Peyer's patch (tissue), 4 donors: ENCODE measurements around the gene RILPL1. TPM values are rescaled to one million over a fixed set of nuclear protein-coding genes. Genes with fewer than 3 reads are reported as not detected.

ENCODE experiments used
- DNase-seq, 3 donors: peaks; one replicate each; pipeline ENCODE4 v3.0.0-alpha.2; 2017 to 2019
- H3K27ac ChIP-seq, 4 donors: fragments of 200-600 bp; sonication (generic); one replicate each; pipeline ENCODE4 v1.5.1; 2016 to 2019
- H3K27me3 ChIP-seq, 2 donors: fragments of 200-600 bp; sonication (generic); one replicate each; pipeline ENCODE4 v1.5.1; 2019
- H3K36me3 ChIP-seq, 3 donors: fragments of 200-600 bp; sonication (generic); one replicate each; pipeline ENCODE4 v1.5.1; 2016 to 2019
- H3K4me1 ChIP-seq, 4 donors: fragments of 200-600 bp; sonication (generic); one replicate each; pipeline ENCODE4 v1.5.1; 2016 to 2019
- H3K4me3 ChIP-seq, 4 donors: fragments of 200-600 bp; sonication (generic); 1 replicate in 3 of 4; 2 replicates in 1 of 4; pipeline ENCODE4 v1.5.1; 2016 to 2019; ENCODE audit warnings: mild to moderate bottlenecking in 1 of 4
- H3K9me3 ChIP-seq, 4 donors: fragments of 200-600 bp; sonication (generic); one replicate each; pipeline ENCODE4 v1.5.1; 2016 to 2019; ENCODE audit warnings: mild to moderate bottlenecking in 1 of 4
- CTCF ChIP-seq, 6 experiments: fragments of 450-650 bp in 4 of 6; fragments of 200-600 bp in 2 of 6; sonication (generic) in 1 of 6; IDR thresholded peaks; one replicate each; pipeline ENCODE4 v1.5.1; 2017 to 2019; ENCODE audit warnings: antibody characterized with exemption in 6 of 6, mild to moderate bottlenecking in 3 of 6, moderate library complexity in 1 of 6
- POLR2A ChIP-seq, 2 donors: fragments of 450-650 bp; IDR thresholded peaks; one replicate each; pipeline ENCODE4 v1.5.1; 2017; ENCODE audit warnings: antibody characterized with exemption in 2 of 2, mild to moderate bottlenecking in 2 of 2, moderate library complexity in 2 of 2
- total RNA-seq, 4 donors: library from RNA; depleted of rRNA; stranded (reverse); fragments of >200 nt; gene quantifications; one replicate each; pipeline ENCODE4 v1.1.0, GENCODE V29; 2016

RILPL1 gene
- total RNA-seq, 4 donors from 2014 or later, result 1.4 to 29.7 (median 4.6) TPM

GRCh38 chr12:123479442-123480180 is 53.9 kb downstream of the RILPL1 start:
- Histone ChIP-seq H3K4me1 (peaks cover 0 to 7% (median 0%) of the 10 kb centered on the region in 4 donors), H3K27me3 (no peaks in the 10 kb centered on the region), H3K4me3 (no peak overlapping the region), H3K9me3 (no peaks in the 10 kb centered on the region), H3K36me3 (no peaks in the 10 kb centered on the region), H3K27ac (peak overlapping the region in 1 of 4 donors; percentile 5)
- TF ChIP-seq CTCF (IDR thresholded peaks at IDR 0.05), result no peak
- TF ChIP-seq POLR2A (IDR thresholded peaks at IDR 0.05), result no peak
- DNase-seq, result no peak

- H3K9me3 ChIP-seq, result no peaks in the 10 kb centered on the region
- H3K27ac ChIP-seq, result no peak overlapping the region
- peaks cover 0 to 7% (median 0%) of the 10 kb centered on the region in 4 donors for H3K4me1 ChIP-seq
- no peak overlapping the region for H3K4me3 ChIP-seq
- DNase-seq, result no peak
- no peaks in the 10 kb centered on the region for H3K27me3 ChIP-seq
- TF ChIP-seq POLR2A (IDR thresholded peaks at IDR 0.05) (no peak), CTCF (IDR thresholded peaks at IDR 0.05) (no peak)
- no peaks in the 10 kb centered on the region for H3K36me3 ChIP-seq
These were observed 54.8 kb downstream of the RILPL1 start for GRCh38 chr12:123478762-123479161.

- DNase-seq, result no peak
- no peak for TF ChIP-seq CTCF (IDR thresholded peaks at IDR 0.05)
- TF ChIP-seq POLR2A (IDR thresholded peaks at IDR 0.05), result no peak
- Histone ChIP-seq H3K36me3 (no peaks in the 10 kb centered on the region), H3K9me3 (no peaks in the 10 kb centered on the region), H3K4me3 (no peak overlapping the region), H3K4me1 (peaks cover 0 to 7% (median 0%) of the 10 kb centered on the region in 4 donors), H3K27me3 (no peaks in the 10 kb centered on the region), H3K27ac (no peak overlapping the region)
These were observed 55.5 kb downstream of the RILPL1 start for GRCh38 chr12:123478069-123478468.

- Histone ChIP-seq H3K4me1 (peaks cover 0 to 7% (median 0%) of the 10 kb centered on the region in 4 donors), H3K4me3 (no peak overlapping the region), H3K27me3 (no peaks in the 10 kb centered on the region), H3K27ac (peak overlapping the region in 2 of 4 donors; percentile 58 to 69), H3K9me3 (no peaks in the 10 kb centered on the region), H3K36me3 (peaks cover 0 to 15% (median 0%) of the 10 kb centered on the region in 3 donors)
- DNase-seq, result no peak
- no peak for TF ChIP-seq CTCF (IDR thresholded peaks at IDR 0.05)
These were observed 58.2 kb downstream of the RILPL1 start for GRCh38 chr12:123475246-123475703.

GRCh38 chr12:123474485-123475245 is 58.9 kb downstream of the RILPL1 start:
- TF ChIP-seq POLR2A (IDR thresholded peaks at IDR 0.05), result no peak
- TF ChIP-seq CTCF (IDR thresholded peaks at IDR 0.05), result no peak

More at GRCh38 chr12:123474485-123475245, 58.9 kb downstream of the RILPL1 start:
- Histone ChIP-seq H3K27me3 (no peaks in the 10 kb centered on the region), H3K27ac (peak overlapping the region in 2 of 4 donors; percentile 58 to 69), H3K9me3 (no peaks in the 10 kb centered on the region), H3K4me3 (no peak overlapping the region), H3K36me3 (peaks cover 0 to 15% (median 0%) of the 10 kb centered on the region in 3 donors), H3K4me1 (peaks cover 0 to 7% (median 0%) of the 10 kb centered on the region in 4 donors)
- DNase-seq, result no peak
